Gastroesophageal sphincter (tissue), 4 donors: Measurements from ENCODE around the gene RUNX2. TPM values are rescaled to one million over a fixed set of nuclear protein-coding genes. Genes with fewer than 3 reads are reported as not detected.
"Not testable (repeated sequence)": the region's sequence is repeated elsewhere in the genome, so short reads cannot be mapped to it uniquely, and the experiment has no call there.

Experiments used
- ATAC-seq: fragments of 150-250 bp; one replicate; pipeline ENCODE4 v1.9.1; 2016; ENCODE audit warnings: mild to moderate bottlenecking, moderate library complexity
- H3K27ac ChIP-seq, 4 donors: fragments of 200-600 bp; sonication (generic) in 3 of 4; 1 replicate in 3 of 4; 2 replicates in 1 of 4; pipeline ENCODE4 v1.5.1; 2016 to 2019
- H3K27me3 ChIP-seq: fragments of 200-600 bp; sonication (generic); one replicate; pipeline ENCODE4 v1.5.1; 2019
- H3K36me3 ChIP-seq, 2 donors: fragments of 200-600 bp; sonication (generic); one replicate each; pipeline ENCODE4 v1.5.1; 2019; ENCODE audit warnings: control low read depth in 1 of 2
- H3K4me1 ChIP-seq, 3 donors: fragments of 200-600 bp; sonication (generic); 1 replicate in 2 of 3; 2 replicates in 1 of 3; pipeline ENCODE4 v1.5.1; 2016 to 2019; ENCODE audit warnings: control low read depth in 2 of 3
- H3K4me3 ChIP-seq, 2 donors: fragments of 200-600 bp; sonication (generic); one replicate each; pipeline ENCODE4 v1.5.1; 2019; ENCODE audit warnings: mild to moderate bottlenecking in 1 of 2, moderate library complexity in 1 of 2
- H3K9me3 ChIP-seq, 3 donors: fragments of 200-600 bp; sonication (generic); one replicate each; pipeline ENCODE4 v1.5.1; 2017 to 2019; ENCODE audit warnings: control low read depth in 2 of 3
- EP300 ChIP-seq: sonication (generic); formaldehyde crosslinking; IDR thresholded peaks from one replicate; pipeline ENCODE4 v1.6.1; 2017; ENCODE audit warnings: antibody characterized with exemption, mild to moderate bottlenecking
- POLR2A ChIP-seq, 2 donors: fragments of 450-650 bp; IDR thresholded peaks; one replicate each; pipeline ENCODE4 v1.6.1; 2017; ENCODE audit warnings: antibody characterized with exemption in 2 of 2, mild to moderate bottlenecking in 2 of 2, moderate library complexity in 1 of 2
- POLR2AphosphoS5 ChIP-seq: sonication (generic); formaldehyde crosslinking; IDR thresholded peaks from one replicate; pipeline ENCODE4 v1.6.1; 2017; ENCODE audit warnings: antibody characterized with exemption
- WGBS, 2 donors: methylation state at CpG; one replicate each; pipeline ENCODE4 v1.1.5; 2018; ENCODE audit warnings: low coverage in 1 of 2; 5-methylcytosine and 5-hydroxymethylcytosine counted together
- total RNA-seq, 4 donors: library from RNA; depleted of rRNA; stranded (reverse); fragments of >200 nt; gene quantifications; one replicate each; pipeline ENCODE4 v1.1.0, GENCODE V29; 2016
- TF ChIP-seq, protein P1 (sequence below), 4 experiments: fragments of 200-600 bp in 2 of 4; fragments of 450-650 bp in 2 of 4; sonication (generic) in 1 of 4; IDR thresholded peaks; one replicate each; pipeline ENCODE4 v1.5.1; 2017 to 2019; ENCODE audit warnings: antibody characterized with exemption in 4 of 4, mild to moderate bottlenecking in 2 of 4, moderate library complexity in 2 of 4

The RUNX2 gene
- total RNA-seq, 4 donors from 2014 or later = 0.16 to 0.94 (median 0.65) TPM

DNA sequence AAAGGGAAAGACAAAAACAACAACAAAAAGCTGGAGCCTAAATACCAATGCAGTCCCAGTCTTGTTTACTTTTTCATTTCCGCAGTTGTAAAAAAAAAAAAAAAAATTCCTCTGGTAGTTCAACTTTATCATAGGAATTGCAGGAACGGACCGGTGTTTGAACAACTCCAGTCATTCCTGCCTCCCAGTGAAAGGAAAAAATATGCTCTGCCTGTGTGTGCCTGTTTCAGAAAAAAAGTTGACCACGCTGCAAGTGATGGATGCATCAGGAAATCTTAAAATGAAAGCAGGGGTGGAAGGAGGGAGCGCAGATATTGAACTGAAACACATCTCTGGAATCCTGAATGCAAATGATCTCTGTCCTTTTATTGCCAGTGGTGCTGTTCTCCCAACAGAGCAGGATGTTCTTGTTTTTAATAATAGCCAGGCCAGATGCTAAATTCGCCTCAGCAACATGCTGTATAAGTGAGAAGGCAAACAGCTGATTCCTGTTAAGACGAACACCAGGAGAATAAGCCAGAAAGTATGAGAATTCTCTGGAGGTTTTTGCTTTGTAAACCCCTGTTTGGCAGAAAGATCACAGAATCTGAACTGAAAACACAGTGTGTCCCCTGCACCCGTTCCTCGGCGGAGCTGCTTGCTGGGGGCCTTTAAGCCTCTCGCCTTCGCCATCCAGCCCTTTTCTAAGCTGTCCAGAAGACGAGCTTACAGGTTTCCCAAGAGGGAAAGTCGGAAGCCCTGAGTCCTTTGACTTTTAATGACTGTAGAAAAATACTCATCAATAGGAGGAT is 228.0 kb downstream of the RUNX2 start:
- peak overlapping the region in 1 of 2 donors; percentile 22 for H3K4me3 ChIP-seq
- ATAC-seq = peak; percentile 58
- 32 to 41% methylated on average over 9 to 14 of the region's 14 CpGs for WGBS, 2 donors
- no peaks in the 10 kb centered on the region for H3K4me1 ChIP-seq
- H3K9me3 ChIP-seq = no peaks in the 10 kb centered on the region
- TF ChIP-seq POLR2A (IDR thresholded peaks at IDR 0.05) = no peak
- no peak for TF ChIP-seq EP300
- TF ChIP-seq, protein P1, sequence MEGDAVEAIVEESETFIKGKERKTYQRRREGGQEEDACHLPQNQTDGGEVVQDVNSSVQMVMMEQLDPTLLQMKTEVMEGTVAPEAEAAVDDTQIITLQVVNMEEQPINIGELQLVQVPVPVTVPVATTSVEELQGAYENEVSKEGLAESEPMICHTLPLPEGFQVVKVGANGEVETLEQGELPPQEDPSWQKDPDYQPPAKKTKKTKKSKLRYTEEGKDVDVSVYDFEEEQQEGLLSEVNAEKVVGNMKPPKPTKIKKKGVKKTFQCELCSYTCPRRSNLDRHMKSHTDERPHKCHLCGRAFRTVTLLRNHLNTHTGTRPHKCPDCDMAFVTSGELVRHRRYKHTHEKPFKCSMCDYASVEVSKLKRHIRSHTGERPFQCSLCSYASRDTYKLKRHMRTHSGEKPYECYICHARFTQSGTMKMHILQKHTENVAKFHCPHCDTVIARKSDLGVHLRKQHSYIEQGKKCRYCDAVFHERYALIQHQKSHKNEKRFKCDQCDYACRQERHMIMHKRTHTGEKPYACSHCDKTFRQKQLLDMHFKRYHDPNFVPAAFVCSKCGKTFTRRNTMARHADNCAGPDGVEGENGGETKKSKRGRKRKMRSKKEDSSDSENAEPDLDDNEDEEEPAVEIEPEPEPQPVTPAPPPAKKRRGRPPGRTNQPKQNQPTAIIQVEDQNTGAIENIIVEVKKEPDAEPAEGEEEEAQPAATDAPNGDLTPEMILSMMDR (IDR thresholded peaks at IDR 0.05) = no peak
- TF ChIP-seq POLR2AphosphoS5 = no peak
- no peaks in the 10 kb centered on the region for H3K27me3 ChIP-seq
- H3K36me3 ChIP-seq = no peaks in the 10 kb centered on the region
- H3K27ac ChIP-seq = peak overlapping the region in 2 of 4 donors; percentile 15 to 34

GRCh38 chr6:45556828-45557227 is 228.7 kb downstream of the RUNX2 start:
- no peak overlapping the region for H3K4me3 ChIP-seq
- H3K4me1 ChIP-seq = no peaks in the 10 kb centered on the region
- H3K36me3 ChIP-seq = no peaks in the 10 kb centered on the region
- 83 to 89% methylated on average over 1 to 2 of the region's 5 CpGs for WGBS, 2 donors
- H3K27ac ChIP-seq = no peak overlapping the region
- ATAC-seq = no peak
- H3K27me3 ChIP-seq = no peaks in the 10 kb centered on the region
- no peaks in the 10 kb centered on the region for H3K9me3 ChIP-seq
- TF ChIP-seq, protein P1 (IDR thresholded peaks at IDR 0.05) = no peak
- TF ChIP-seq POLR2AphosphoS5 (no peak), EP300 (no peak), POLR2A (IDR thresholded peaks at IDR 0.05) (no peak)

GRCh38 chr6:45557454-45557853 is 229.3 kb downstream of the RUNX2 start:
- TF ChIP-seq EP300 = no peak
- no peak for TF ChIP-seq POLR2A (IDR thresholded peaks at IDR 0.05)
- no peak for TF ChIP-seq POLR2AphosphoS5
- TF ChIP-seq, protein P1 (IDR thresholded peaks at IDR 0.05) = no peak
- Histone ChIP-seq H3K4me3 (no peak overlapping the region), H3K9me3 (no peaks in the 10 kb centered on the region), H3K4me1 (no peaks in the 10 kb centered on the region), H3K27me3 (peaks cover 5% of the 10 kb centered on the region), H3K36me3 (no peaks in the 10 kb centered on the region), H3K27ac (no peak overlapping the region)
- ATAC-seq = no peak
- WGBS, 2 donors = 83 to 86% methylated on average over 2 of the region's 2 CpGs

GRCh38 chr6:45558858-45559257 is 230.7 kb downstream of the RUNX2 start:
- peaks cover 5% of the 10 kb centered on the region for H3K27me3 ChIP-seq

DNA sequence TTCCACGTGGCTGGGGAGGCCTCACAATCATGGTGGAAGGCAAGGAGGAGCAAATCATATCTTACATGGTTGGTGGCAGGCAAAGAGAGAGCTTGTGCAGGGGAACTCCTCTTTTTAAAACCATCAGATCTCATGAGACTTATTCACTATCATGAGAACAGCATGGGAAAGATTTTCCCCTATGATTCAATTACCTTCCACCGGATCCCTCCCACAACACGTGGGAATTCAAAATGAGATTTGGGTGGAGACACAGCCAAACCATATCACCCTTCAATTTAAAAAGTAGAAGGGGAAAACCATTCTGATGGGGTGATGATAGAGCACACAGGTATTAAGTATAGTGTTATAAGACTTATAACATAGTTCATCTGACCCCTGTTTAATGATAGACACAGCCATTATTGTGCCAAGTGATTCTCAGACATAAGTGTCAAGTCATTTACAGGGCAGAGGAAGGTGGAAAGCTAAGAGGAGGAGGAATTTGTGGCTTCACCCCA is 232.2 kb downstream of the RUNX2 start:
- H3K9me3 ChIP-seq, H3K27ac ChIP-seq, H3K36me3 ChIP-seq, ATAC-seq, H3K27me3 ChIP-seq, H3K4me1 ChIP-seq, H3K4me3 ChIP-seq: not testable (repeated sequence)
- WGBS, 2 donors = 90 to 94% methylated on average over 3 of the region's 3 CpGs

More at GRCh38 chr6:45558858-45559257, 230.7 kb downstream of the RUNX2 start:
- no peaks in the 10 kb centered on the region for H3K9me3 ChIP-seq
- no peak overlapping the region for H3K4me3 ChIP-seq
- H3K36me3 ChIP-seq = no peaks in the 10 kb centered on the region
- no peaks in the 10 kb centered on the region for H3K4me1 ChIP-seq
- TF ChIP-seq, protein P1 (IDR thresholded peaks at IDR 0.05) = no peak
- TF ChIP-seq POLR2AphosphoS5 (no peak), POLR2A (IDR thresholded peaks at IDR 0.05) (no peak), EP300 (no peak)
- no peak overlapping the region for H3K27ac ChIP-seq
- no peak for ATAC-seq
